Neuronal stem cell (in vitro differentiated cells): ENCODE data around the gene SARDH.
A peak's percentile ranks its signal among the peaks of the same experiment; 100 is the strongest.

Experiments
- DNase-seq: peaks from one replicate; pipeline ENCODE4 v3.0.0-alpha.2; 2013; ENCODE audit warnings: low spot score
- H2AFZ ChIP-seq: one replicate; pipeline ENCODE4 v1.6.1; 2013; ENCODE audit warnings: mild to moderate bottlenecking, low read length, inconsistent platforms
- H2AK5ac ChIP-seq: 2 replicates; pipeline ENCODE4 v1.6.1; 2013; ENCODE audit warnings: low read depth, mild to moderate bottlenecking, inconsistent platforms, low read length, moderate library complexity, mixed read lengths
- H2BK120ac ChIP-seq: 2 replicates; pipeline ENCODE4 v1.6.1; 2013; ENCODE audit warnings: low read depth, mild to moderate bottlenecking, inconsistent platforms, low read length, moderate library complexity, mixed read lengths
- H2BK12ac ChIP-seq: one replicate; pipeline ENCODE4 v1.6.1; 2013; ENCODE audit warnings: low read length, inconsistent platforms
- H2BK15ac ChIP-seq: 2 replicates; pipeline ENCODE4 v1.6.1; 2013; ENCODE audit warnings: mild to moderate bottlenecking, low read length, inconsistent platforms, mixed read lengths
- H2BK5ac ChIP-seq: one replicate; pipeline ENCODE4 v1.6.1; 2013; ENCODE audit warnings: inconsistent platforms, mild to moderate bottlenecking, low read length, moderate library complexity
- H3K14ac ChIP-seq: one replicate; pipeline ENCODE4 v1.6.1; 2013; ENCODE audit warnings: low read length, inconsistent platforms
- H3K18ac ChIP-seq: 2 replicates; pipeline ENCODE4 v1.6.1; 2013; ENCODE audit warnings: low read length, inconsistent platforms
- H3K23ac ChIP-seq: 2 replicates; pipeline ENCODE4 v1.6.1; 2013; ENCODE audit warnings: low read depth, mild to moderate bottlenecking, mixed read lengths, low read length, inconsistent platforms; ENCODE audit not compliant: poor library complexity
- H3K27ac ChIP-seq: replicated peaks from 3 replicates; pipeline ENCODE4 v1.5.1; 2013; ENCODE audit warnings: low read length, inconsistent platforms
- H3K27me3 ChIP-seq, 3 experiments: 2 replicates each; pipeline ENCODE4 v1.6.1; 2013; ENCODE audit warnings: low read length in 3 of 3, mild to moderate bottlenecking in 2 of 3, inconsistent platforms in 1 of 3, low read depth in 1 of 3, mixed read lengths in 1 of 3, moderate library complexity in 1 of 3; ENCODE audit not compliant: control insufficient read depth in 3 of 3, insufficient read depth in 3 of 3
- H3K36me3 ChIP-seq, 2 donors: replicated peaks in 1 of 2; 2 replicates each; pipeline ENCODE4 v1.6.1; 2013; ENCODE audit warnings: low read length in 2 of 2; ENCODE audit not compliant: control insufficient read depth in 2 of 2, insufficient read depth in 2 of 2
- H3K4ac ChIP-seq: 2 replicates; pipeline ENCODE4 v1.6.1; 2013; ENCODE audit warnings: inconsistent platforms, mild to moderate bottlenecking, low read length, moderate library complexity
- H3K4me1 ChIP-seq, 2 donors: 1 replicate in 1 of 2; 2 replicates in 1 of 2; pipeline ENCODE4 v1.6.1; 2013; ENCODE audit warnings: low read length in 2 of 2, low read depth in 1 of 2; ENCODE audit not compliant: control insufficient read depth in 2 of 2, insufficient read depth in 1 of 2
- H3K4me2 ChIP-seq: one replicate; pipeline ENCODE4 v1.6.1; 2013; ENCODE audit warnings: mild to moderate bottlenecking, low read length, inconsistent platforms; ENCODE audit not compliant: insufficient read depth, poor library complexity, severe bottlenecking
- H3K4me3 ChIP-seq, 2 donors: 2 replicates each; pipeline ENCODE4 v1.5.1; 2013; ENCODE audit warnings: low read length in 2 of 2, mild to moderate bottlenecking in 2 of 2, inconsistent platforms in 1 of 2, moderate library complexity in 1 of 2
- H3K79me1 ChIP-seq: one replicate; pipeline ENCODE4 v1.6.1; 2013; ENCODE audit warnings: low read depth, mild to moderate bottlenecking, inconsistent platforms, low read length, moderate library complexity
- H3K9ac ChIP-seq: one replicate; pipeline ENCODE4 v1.6.1; 2013; ENCODE audit warnings: mild to moderate bottlenecking, low read depth, low read length, inconsistent platforms; ENCODE audit not compliant: poor library complexity
- H3K9me3 ChIP-seq, 2 donors: replicated peaks in 1 of 2; 2 replicates each; pipeline versions ENCODE3 to v1.6.1; 2013; ENCODE audit warnings: low read length in 2 of 2, mild to moderate bottlenecking in 2 of 2, inconsistent platforms in 1 of 2, low read depth in 1 of 2, mixed read lengths in 1 of 2, moderate library complexity in 1 of 2; ENCODE audit not compliant: control insufficient read depth in 2 of 2, insufficient read depth in 1 of 2
- H4K8ac ChIP-seq: one replicate; pipeline ENCODE4 v1.6.1; 2013; ENCODE audit warnings: low read depth, mild to moderate bottlenecking, inconsistent platforms, low read length, moderate library complexity
- H4K91ac ChIP-seq: one replicate; pipeline ENCODE4 v1.6.1; 2013; ENCODE audit warnings: low read length, low read depth, mild to moderate bottlenecking, inconsistent platforms; ENCODE audit not compliant: poor library complexity
- WGBS, 2 donors: extraction: QIAGEN DNeasy Blood & Tissue Kit; methylation state at CpG; one replicate each; pipeline ENCODE4 v1.1.7; 2013; ENCODE audit warnings: missing lambda C conversion rate in 2 of 2, mixed read lengths in 1 of 2; ENCODE audit not compliant: insufficient read length in 2 of 2, insufficient replicate concordance in 1 of 2; ENCODE audit errors: extremely low coverage in 2 of 2; 5-methylcytosine and 5-hydroxymethylcytosine counted together

Gene SARDH

GRCh38 chr9:133666387-133666786 lies 71.8 kb downstream of the SARDH start:
- Histone ChIP-seq H3K36me3 (no peaks in the 10 kb centered on the region), H3K4ac (no peak overlapping the region), H4K91ac (no peak overlapping the region), H3K18ac (peak overlapping the region; percentile 76), H3K27me3 (no peaks in the 10 kb centered on the region), H3K23ac (no peak overlapping the region), H3K27ac (no peak overlapping the region), H2BK15ac (peak overlapping the region; percentile 55), H4K8ac (no peak overlapping the region), H2BK120ac (no peak overlapping the region), H3K9ac (peak overlapping the region; percentile 44), H3K4me1 (no peaks in the 10 kb centered on the region), H2AK5ac (peak overlapping the region; percentile 75), H3K4me2 (no peak overlapping the region), H3K14ac (no peak overlapping the region), H2BK5ac (no peak overlapping the region), H2AFZ (no peak overlapping the region), H3K4me3 (no peak overlapping the region), H3K79me1 (no peaks in the 10 kb centered on the region), H2BK12ac (no peak overlapping the region), H3K9me3 (no peaks in the 10 kb centered on the region)
- DNase-seq, result no peak
- WGBS, 2 donors, result no CpG with 5 or more reads among the region's 9 CpGs

- Histone ChIP-seq H3K4me1 (no peaks in the 10 kb centered on the region), H3K4me2 (no peak overlapping the region), H2AK5ac (peak overlapping the region; percentile 88), H2BK15ac (peak overlapping the region; percentile 30), H3K36me3 (no peaks in the 10 kb centered on the region), H3K23ac (no peak overlapping the region), H2BK12ac (peak overlapping the region; percentile 58), H3K27me3 (peaks cover 0 to under 1% (median 0%) of the 10 kb centered on the region in 3 experiments), H3K9ac (peak overlapping the region; percentile 60), H4K91ac (no peak overlapping the region), H3K4ac (peak overlapping the region; percentile 37), H3K14ac (no peak overlapping the region), H2BK5ac (no peak overlapping the region), H3K79me1 (no peaks in the 10 kb centered on the region), H3K27ac (no peak overlapping the region), H4K8ac (no peak overlapping the region), H3K4me3 (no peak overlapping the region), H2AFZ (no peak overlapping the region), H3K9me3 (no peaks in the 10 kb centered on the region), H3K18ac (peak overlapping the region; percentile 35), H2BK120ac (no peak overlapping the region)
- DNase-seq, result no peak
- WGBS, 2 donors, result no CpG with 5 or more reads among the region's 12 CpGs
These were observed 72.6 kb downstream of the SARDH start for GRCh38 chr9:133665535-133665934.

- no peak overlapping the region for H3K27ac ChIP-seq
- H2BK15ac ChIP-seq, result peak overlapping the region; percentile 30
- no peaks in the 10 kb centered on the region for H3K4me1 ChIP-seq
- no peak overlapping the region for H4K91ac ChIP-seq
- no peaks in the 10 kb centered on the region for H3K9me3 ChIP-seq
- DNase-seq, result no peak
- no peak overlapping the region for H2BK12ac ChIP-seq
- H3K14ac ChIP-seq, result no peak overlapping the region
- no peak overlapping the region for H2BK120ac ChIP-seq
- H3K9ac ChIP-seq, result no peak overlapping the region
- H3K23ac ChIP-seq, result no peak overlapping the region
- peak overlapping the region; percentile 39 for H3K18ac ChIP-seq
- peaks cover 0 to 5% (median 0%) of the 10 kb centered on the region in 3 experiments for H3K27me3 ChIP-seq
- H3K36me3 ChIP-seq, result no peaks in the 10 kb centered on the region
- no peak overlapping the region for H3K4ac ChIP-seq
- no CpG with 5 or more reads among the region's 13 CpGs for WGBS, 2 donors
- H3K79me1 ChIP-seq, result no peaks in the 10 kb centered on the region
- peak overlapping the region; percentile 24 for H2AK5ac ChIP-seq
- H3K4me3 ChIP-seq, result no peak overlapping the region
- no peak overlapping the region for H3K4me2 ChIP-seq
- no peak overlapping the region for H2BK5ac ChIP-seq
- H4K8ac ChIP-seq, result no peak overlapping the region
- no peak overlapping the region for H2AFZ ChIP-seq
These were observed 73.1 kb downstream of the SARDH start for GRCh38 chr9:133665096-133665495.

GRCh38 chr9:133664173-133665050 lies 73.7 kb downstream of the SARDH start:
- H2BK15ac ChIP-seq, result no peak overlapping the region
- H4K91ac ChIP-seq, result no peak overlapping the region
- peaks cover 0 to 12% (median 1%) of the 10 kb centered on the region in 3 experiments for H3K27me3 ChIP-seq
- no peak overlapping the region for H2AFZ ChIP-seq
- H2BK5ac ChIP-seq, result no peak overlapping the region
- H3K36me3 ChIP-seq, result no peaks in the 10 kb centered on the region
- no peak overlapping the region for H2BK12ac ChIP-seq
- H3K9me3 ChIP-seq, result no peaks in the 10 kb centered on the region
- no peak overlapping the region for H3K4ac ChIP-seq
- no peak overlapping the region for H4K8ac ChIP-seq
- H3K4me2 ChIP-seq, result no peak overlapping the region
- no peak overlapping the region for H3K4me3 ChIP-seq
- H3K9ac ChIP-seq, result no peak overlapping the region
- DNase-seq, result no peak
- no peak overlapping the region for H3K27ac ChIP-seq
- H2AK5ac ChIP-seq, result peak overlapping the region; percentile 24
- H3K79me1 ChIP-seq, result no peaks in the 10 kb centered on the region
- H3K18ac ChIP-seq, result no peak overlapping the region
- WGBS, 2 donors, result no CpG with 5 or more reads among the region's 27 CpGs
- no peak overlapping the region for H3K23ac ChIP-seq
- no peak overlapping the region for H3K14ac ChIP-seq
- H3K4me1 ChIP-seq, result peaks cover 0 to 1% of the 10 kb centered on the region in 2 donors
- H2BK120ac ChIP-seq, result no peak overlapping the region
